GM21423 (cell line): ENCODE measurements around the gene ARHGAP42.
"Not testable (repeated sequence)": the region's sequence is repeated elsewhere in the genome, so short reads cannot be mapped to it uniquely, and the experiment has no call there.

Experiments
- ATAC-seq: cut with Tn5 transposase; IDR thresholded peaks from one replicate; pipeline ENCODE4 v1.9.1; 2021; ENCODE audit warnings: mild to moderate bottlenecking, moderate library complexity; ENCODE audit not compliant: unreplicated experiment

ARHGAP42 gene

DNA sequence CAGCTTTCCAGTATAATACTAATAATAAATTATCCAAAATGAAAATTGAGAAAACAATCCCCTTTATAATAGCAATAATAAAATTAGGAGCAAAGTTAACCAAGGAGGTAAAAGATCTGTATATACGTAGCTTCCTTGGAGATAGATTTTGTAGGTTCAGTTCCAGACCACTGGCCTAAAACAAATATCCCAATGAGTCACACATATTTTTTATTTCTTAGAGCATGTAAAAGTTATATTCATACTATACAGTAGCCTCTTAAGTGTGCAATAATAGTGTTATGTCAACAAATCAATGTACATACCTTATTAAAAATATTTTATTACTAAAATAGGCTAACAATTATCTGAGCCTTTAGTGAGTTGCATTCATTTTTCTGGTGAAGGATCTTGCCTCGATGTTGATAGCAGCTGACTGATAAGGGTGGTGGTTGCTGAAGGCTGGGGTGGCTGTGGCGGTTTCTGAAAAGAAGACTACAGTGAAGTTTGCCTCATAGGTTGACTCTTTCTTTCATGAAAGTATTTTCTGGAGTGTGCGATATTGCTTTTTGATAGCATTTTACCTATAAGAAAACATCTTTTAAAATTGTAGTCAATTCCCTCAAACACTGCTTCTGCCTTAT lies 178.5 kb downstream of the ARHGAP42 start:
- ATAC-seq = no peak

DNA sequence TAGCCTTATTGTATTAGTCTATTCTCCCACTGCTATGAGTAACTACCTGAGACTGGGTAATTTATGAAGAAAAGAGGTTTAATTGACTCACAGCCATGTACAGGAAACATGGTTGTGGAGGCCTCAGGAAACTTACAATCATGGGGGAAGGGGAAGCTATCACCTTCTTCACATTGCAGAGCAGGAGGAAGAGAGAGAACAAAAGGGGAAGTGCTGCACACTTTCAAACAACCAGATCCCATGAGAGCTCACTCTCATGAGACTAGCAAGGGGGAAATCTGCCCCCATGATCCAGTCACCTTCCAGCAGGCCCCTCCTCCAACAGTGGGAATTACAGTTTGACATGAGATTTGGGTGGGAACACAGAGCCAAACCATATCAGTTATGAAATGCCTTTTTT lies 179.4 kb downstream of the ARHGAP42 start:
- no peak for ATAC-seq

DNA sequence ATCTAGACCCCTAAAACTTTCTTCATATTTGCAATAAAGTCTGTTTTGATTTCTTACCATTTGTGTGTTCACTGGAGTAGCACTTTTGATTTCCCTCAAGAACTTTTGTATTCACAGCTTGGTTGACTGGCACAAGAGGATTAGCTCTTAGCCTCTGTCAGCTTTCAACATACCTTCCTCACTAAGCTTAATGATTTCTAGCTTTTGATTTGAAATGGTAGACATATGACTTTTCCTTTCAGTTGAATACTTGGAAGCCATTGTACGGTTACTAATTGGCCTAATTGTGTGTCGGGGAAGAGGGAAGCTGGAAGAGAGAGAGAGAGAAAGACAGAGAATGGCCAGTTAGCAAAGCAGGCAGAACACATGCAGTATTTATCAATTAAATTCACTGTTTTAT lies 180.5 kb downstream of the ARHGAP42 start:
- no peak for ATAC-seq

GRCh38 chr11:100869328-100869727 lies 182.2 kb downstream of the ARHGAP42 start:
- ATAC-seq = no peak

DNA sequence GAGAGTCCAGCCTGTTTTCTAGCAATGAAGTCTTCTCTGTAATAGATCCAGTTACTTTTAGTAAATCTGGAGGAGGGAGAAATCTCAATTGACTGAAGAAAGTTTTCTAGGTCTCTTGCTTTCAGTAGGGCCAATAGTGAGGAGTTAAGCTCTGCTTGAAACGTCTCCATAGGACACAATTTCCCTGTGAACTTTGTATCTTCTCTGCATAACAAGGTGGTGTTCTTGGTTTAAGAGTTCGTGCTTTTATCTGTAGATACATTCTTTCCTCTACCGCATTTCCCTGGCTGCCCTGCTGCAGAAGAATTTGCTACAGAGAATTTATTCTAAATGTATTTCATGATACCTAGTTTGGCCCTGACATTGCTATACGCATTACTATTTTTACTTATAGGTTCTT lies 183.1 kb downstream of the ARHGAP42 start:
- no peak for ATAC-seq

- no peak for ATAC-seq
Measured at GRCh38 chr11:100872951-100873740, 186.1 kb downstream of the ARHGAP42 start.

DNA sequence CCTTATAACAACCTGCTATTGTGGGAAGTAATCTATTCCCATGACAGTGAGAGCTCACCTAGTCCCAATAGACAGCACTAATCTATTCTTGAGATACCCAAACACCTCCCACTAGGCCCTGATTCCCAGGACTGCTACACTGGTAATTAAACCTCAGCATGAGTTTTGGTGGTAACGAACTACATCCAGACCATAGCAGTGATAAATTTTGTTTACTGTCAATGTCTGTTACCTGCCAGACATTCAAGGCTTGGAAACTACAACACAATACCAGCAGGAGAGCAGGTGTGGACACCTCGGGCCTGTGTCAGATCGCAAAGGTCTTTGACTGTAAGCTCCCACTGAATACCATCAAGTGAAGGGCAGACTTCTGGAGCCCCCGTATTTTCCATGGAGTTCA lies 187.1 kb downstream of the ARHGAP42 start:
- no peak for ATAC-seq

DNA sequence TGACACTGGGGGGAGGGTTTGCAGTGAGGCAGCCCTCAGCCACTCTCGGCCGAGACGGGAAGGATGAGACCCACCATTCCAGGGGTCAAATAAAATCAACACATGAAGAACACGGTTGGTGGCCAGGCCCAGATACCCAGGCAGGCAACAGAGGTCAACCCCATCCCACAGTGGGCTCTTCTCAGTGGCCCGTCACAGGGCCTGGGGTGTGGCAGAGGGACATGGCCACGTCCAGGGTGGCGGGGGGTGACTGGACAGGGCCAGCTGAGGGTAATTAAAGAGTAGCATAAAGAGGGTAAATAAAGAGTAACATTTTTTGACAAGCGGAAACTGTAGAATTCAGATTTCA lies 188.4 kb downstream of the ARHGAP42 start:
- ATAC-seq = no peak

DNA sequence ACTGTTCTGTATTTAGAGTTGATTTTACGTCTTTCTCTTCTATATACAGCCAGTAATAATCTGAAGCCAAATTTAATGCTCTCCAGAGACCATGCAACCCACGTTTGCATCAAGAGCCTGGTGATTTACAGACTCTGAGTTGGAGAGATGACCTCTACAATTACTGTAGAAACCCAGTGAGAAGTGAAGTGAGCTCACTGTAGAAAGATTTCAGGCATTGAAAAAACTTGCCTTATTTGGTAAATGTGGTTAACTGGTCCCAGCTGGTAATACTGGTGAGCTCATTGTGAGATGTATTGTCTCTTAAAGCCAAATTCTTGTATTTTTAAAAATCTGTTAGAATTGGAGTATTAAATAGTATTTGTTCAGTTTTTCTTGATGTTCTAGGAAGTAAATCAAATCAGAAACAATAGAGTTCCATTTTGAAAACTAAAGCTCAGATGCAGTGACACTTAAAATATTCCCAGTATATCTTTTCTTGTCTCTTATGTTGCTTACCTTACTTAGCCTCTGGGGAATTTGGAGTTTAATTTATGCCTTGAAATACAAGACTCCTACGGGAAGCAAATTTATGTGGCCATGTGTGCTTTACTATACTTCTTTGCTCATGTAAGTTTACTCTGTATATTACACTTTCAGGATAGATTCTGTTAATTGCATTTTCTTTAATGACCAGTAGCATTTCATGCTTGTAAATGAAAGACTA lies 189.9 kb downstream of the ARHGAP42 start:
- ATAC-seq = peak; percentile 83

- no peak for ATAC-seq
Measured at GRCh38 chr11:100878474-100878873, 191.4 kb downstream of the ARHGAP42 start.

- ATAC-seq = no peak
Measured at GRCh38 chr11:100882957-100883356, 195.9 kb downstream of the ARHGAP42 start.

GRCh38 chr11:100883830-100884229 lies 196.7 kb downstream of the ARHGAP42 start:
- ATAC-seq = no peak

- no peak for ATAC-seq
Measured at GRCh38 chr11:100887659-100888058, 200.6 kb downstream of the ARHGAP42 start.

DNA sequence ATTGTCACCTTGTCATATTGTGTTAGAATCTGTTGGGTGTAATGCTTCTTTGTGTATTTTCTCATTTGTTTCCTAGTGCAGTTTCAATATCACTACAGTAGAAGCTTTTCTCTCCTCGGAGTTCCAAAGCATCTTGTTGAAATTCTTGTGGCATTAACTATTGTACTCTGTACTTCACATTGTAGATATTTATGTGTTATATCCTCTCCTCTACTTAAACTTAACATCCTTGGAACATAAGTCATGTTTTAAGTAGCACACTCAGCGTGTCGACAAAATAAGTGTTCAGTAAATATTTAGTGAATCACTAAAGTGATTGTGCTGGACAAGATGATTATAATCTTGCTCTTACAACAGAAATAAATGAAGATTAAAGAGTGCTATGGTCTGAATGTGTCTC lies 201.7 kb downstream of the ARHGAP42 start:
- ATAC-seq = no peak

GRCh38 chr11:100889758-100890157 lies 202.7 kb downstream of the ARHGAP42 start:
- ATAC-seq = no peak

GRCh38 chr11:100890789-100891188 lies 203.7 kb downstream of the ARHGAP42 start:
- ATAC-seq = no peak

GRCh38 chr11:100892886-100893285 lies 205.8 kb downstream of the ARHGAP42 start:
- ATAC-seq = no peak

GRCh38 chr11:100895449-100895848 lies 208.4 kb downstream of the ARHGAP42 start:
- no peak for ATAC-seq

- not testable (repeated sequence) for ATAC-seq
Measured at GRCh38 chr11:100895976-100896375, 208.9 kb downstream of the ARHGAP42 start.

GRCh38 chr11:100901471-100901870 lies 214.4 kb downstream of the ARHGAP42 start:
- ATAC-seq = not testable (repeated sequence)

GRCh38 chr11:100902454-100903141 lies 215.5 kb downstream of the ARHGAP42 start:
- ATAC-seq = no peak
